ENCODE data around the gene PIGH. TPM values are rescaled to one million over a fixed set of nuclear protein-coding genes. Genes with fewer than 3 reads are reported as not detected.

Gene PIGH
- total RNA-seq, 3 donors from 2014 or later (not counting 1 experiment from before 2014, with no cell fraction given), result 50.9 to 56.0 (median 54.5) TPM

DNA sequence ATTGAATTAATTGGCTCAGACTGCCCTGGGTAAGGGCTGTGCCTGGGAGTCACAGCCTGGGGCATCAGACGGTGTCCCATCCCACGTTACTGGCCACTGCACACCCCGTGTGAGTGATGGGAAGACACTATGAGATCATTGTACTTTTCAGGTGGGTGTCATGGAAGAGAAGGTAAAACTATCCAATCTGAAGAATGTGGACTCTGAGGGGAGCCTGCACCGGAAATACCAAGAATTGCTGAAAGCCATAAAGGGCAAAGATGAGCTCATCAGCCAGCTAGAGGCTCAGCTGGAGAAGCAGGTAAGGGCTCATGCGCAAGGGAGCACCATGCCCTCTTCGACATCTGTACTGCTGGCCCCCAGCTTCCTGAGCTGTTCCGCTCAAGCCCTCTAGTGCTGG, 43.0 kb downstream of the PIGH start:
- H3K27me3 ChIP-seq (ENCODE audit: control insufficient read depth, insufficient read depth, low read length), result no peaks in the 10 kb centered on the region
- DNase-seq, result no peak
- H3K27ac Mint-ChIP-seq, result no peak overlapping the region
- H3K27ac ChIP-seq (ENCODE audit: low read length), result no peak overlapping the region
- no peaks in the 10 kb centered on the region for H3K4me1 Mint-ChIP-seq
- H3K36me3 ChIP-seq (ENCODE audit: control insufficient read depth, insufficient read depth, low read length), result no peaks in the 10 kb centered on the region
- no peaks in the 10 kb centered on the region for H3K9me3 ChIP-seq (ENCODE audit: control insufficient read depth, insufficient read depth, low read length)
- H3K4me3 Mint-ChIP-seq, result no peak overlapping the region
- no peaks in the 10 kb centered on the region for H3K36me3 Mint-ChIP-seq
- peaks cover 7 to 13% of the 10 kb centered on the region in 2 donors for H3K27me3 Mint-ChIP-seq (ENCODE audit: low read depth in 2 of 2)
- TF ChIP-seq, protein P1, sequence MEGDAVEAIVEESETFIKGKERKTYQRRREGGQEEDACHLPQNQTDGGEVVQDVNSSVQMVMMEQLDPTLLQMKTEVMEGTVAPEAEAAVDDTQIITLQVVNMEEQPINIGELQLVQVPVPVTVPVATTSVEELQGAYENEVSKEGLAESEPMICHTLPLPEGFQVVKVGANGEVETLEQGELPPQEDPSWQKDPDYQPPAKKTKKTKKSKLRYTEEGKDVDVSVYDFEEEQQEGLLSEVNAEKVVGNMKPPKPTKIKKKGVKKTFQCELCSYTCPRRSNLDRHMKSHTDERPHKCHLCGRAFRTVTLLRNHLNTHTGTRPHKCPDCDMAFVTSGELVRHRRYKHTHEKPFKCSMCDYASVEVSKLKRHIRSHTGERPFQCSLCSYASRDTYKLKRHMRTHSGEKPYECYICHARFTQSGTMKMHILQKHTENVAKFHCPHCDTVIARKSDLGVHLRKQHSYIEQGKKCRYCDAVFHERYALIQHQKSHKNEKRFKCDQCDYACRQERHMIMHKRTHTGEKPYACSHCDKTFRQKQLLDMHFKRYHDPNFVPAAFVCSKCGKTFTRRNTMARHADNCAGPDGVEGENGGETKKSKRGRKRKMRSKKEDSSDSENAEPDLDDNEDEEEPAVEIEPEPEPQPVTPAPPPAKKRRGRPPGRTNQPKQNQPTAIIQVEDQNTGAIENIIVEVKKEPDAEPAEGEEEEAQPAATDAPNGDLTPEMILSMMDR (IDR thresholded peaks at IDR 0.05), result no peak
- intact Hi-C loops (cut with micrococcal nuclease), result no loop called here
- no peaks in the 10 kb centered on the region for H3K4me1 ChIP-seq (ENCODE audit: control insufficient read depth, insufficient read depth, low read length)
- ATAC-seq, result no peak
- 81% methylated on average over 7 of the region's 7 CpGs for WGBS (ENCODE audit: insufficient coverage)
- H3K9me3 Mint-ChIP-seq, result no peaks in the 10 kb centered on the region
- no peak overlapping the region for H3K4me3 ChIP-seq (ENCODE audit: low read length)

DNA sequence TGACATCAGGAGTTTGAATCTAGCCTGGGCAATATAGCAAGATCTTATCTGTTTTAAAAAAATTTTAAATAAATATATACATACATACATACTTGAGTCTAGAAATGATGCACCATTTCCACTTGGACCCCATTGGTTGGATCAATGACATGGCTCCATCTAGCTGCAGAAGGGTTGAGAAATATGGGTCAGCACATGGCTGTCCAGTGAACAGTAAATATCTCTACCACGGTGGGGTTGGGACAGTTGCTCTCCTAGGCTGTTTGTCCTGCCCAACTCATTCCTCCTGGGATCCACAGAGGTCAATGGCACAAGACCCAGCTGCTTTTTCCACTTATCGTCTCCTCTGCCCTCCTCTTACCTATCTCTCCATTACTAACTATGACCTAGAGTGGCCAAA, 43.4 kb downstream of the PIGH start:
- no peak overlapping the region for H3K4me3 ChIP-seq (ENCODE audit: low read length)
- H3K9me3 ChIP-seq (ENCODE audit: control insufficient read depth, insufficient read depth, low read length), result no peaks in the 10 kb centered on the region
- no peaks in the 10 kb centered on the region for H3K4me1 ChIP-seq (ENCODE audit: control insufficient read depth, insufficient read depth, low read length)
- no peaks in the 10 kb centered on the region for H3K36me3 Mint-ChIP-seq
- H3K9me3 Mint-ChIP-seq, result no peaks in the 10 kb centered on the region
- H3K4me3 Mint-ChIP-seq, result no peak overlapping the region
- H3K27me3 ChIP-seq (ENCODE audit: control insufficient read depth, insufficient read depth, low read length), result no peaks in the 10 kb centered on the region
- H3K27ac ChIP-seq (ENCODE audit: low read length), result no peak overlapping the region
- no peak for DNase-seq
- peaks cover 7 to 13% of the 10 kb centered on the region in 2 donors for H3K27me3 Mint-ChIP-seq (ENCODE audit: low read depth in 2 of 2)
- 79% methylated on average over 2 of the region's 2 CpGs for WGBS (ENCODE audit: insufficient coverage)
- intact Hi-C loops (cut with micrococcal nuclease), result no loop called here
- no peaks in the 10 kb centered on the region for H3K36me3 ChIP-seq (ENCODE audit: control insufficient read depth, insufficient read depth, low read length)
- no peak overlapping the region for H3K27ac Mint-ChIP-seq
- H3K4me1 Mint-ChIP-seq, result no peaks in the 10 kb centered on the region
- ATAC-seq, result no peak
- TF ChIP-seq, protein P1 (IDR thresholded peaks at IDR 0.05), result no peak

DNA sequence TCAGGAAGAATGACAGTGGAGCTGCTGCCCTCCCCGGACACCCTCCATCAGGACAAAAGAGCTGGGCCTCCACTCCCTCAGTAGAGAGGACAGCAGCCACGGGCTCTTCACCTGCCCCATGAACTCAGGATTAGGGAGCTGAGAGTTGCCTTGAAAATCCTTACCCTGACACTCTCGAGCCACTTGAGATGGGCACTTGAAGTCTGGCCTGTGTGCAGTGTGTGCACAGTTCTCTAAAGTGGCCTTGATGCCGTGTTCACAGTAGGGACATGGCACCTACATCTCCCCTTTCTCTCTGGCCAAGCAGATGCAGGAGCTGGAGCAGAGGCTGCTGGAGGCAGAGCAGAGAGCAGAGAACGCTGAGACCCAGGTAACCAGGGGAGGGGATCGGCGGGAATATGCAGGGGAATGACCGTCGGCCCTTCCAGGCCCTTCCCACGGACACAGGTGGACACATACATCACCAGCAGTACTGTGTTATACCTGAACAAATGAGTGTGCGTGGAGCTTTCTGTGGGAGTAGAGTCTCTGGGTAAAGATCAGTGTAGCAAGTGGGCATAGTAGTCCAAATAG, 44.5 kb downstream of the PIGH start:
- Mint-ChIP-seq H3K36me3 (no peaks in the 10 kb centered on the region), H3K27me3 (ENCODE audit: low read depth in 2 of 2) (peaks cover 7 to 13% of the 10 kb centered on the region in 2 donors)

More for the DNA sequence above, 44.5 kb downstream of the PIGH start:
- Histone ChIP-seq H3K4me3 (ENCODE audit: low read length) (no peak overlapping the region), H3K36me3 (ENCODE audit: control insufficient read depth, insufficient read depth, low read length) (no peaks in the 10 kb centered on the region), H3K27me3 (ENCODE audit: control insufficient read depth, insufficient read depth, low read length) (no peaks in the 10 kb centered on the region), H3K27ac (ENCODE audit: low read length) (no peak overlapping the region), H3K9me3 (ENCODE audit: control insufficient read depth, insufficient read depth, low read length) (no peaks in the 10 kb centered on the region), H3K4me1 (ENCODE audit: control insufficient read depth, insufficient read depth, low read length) (no peaks in the 10 kb centered on the region)
- ATAC-seq, result peak in 1 of 3 donors; percentile 11
- no peak for DNase-seq
- Mint-ChIP-seq H3K9me3 (no peaks in the 10 kb centered on the region), H3K27ac (no peak overlapping the region), H3K4me3 (no peak overlapping the region), H3K4me1 (no peaks in the 10 kb centered on the region)
- intact Hi-C loops (cut with micrococcal nuclease), result no loop called here
- TF ChIP-seq, protein P1 (IDR thresholded peaks at IDR 0.05), result no peak
- 75% methylated on average over 11 of the region's 11 CpGs for WGBS (ENCODE audit: insufficient coverage)

Measured in natural killer cell (primary cell).